Activated B cell treated with CpG ODN at 0.5 μM for 24 hours (primary cell): ENCODE measurements around the gene TMEM200A. TPM values are rescaled to one million over a fixed set of nuclear protein-coding genes. Genes with fewer than 3 reads are reported as not detected.

Experiments
- ATAC-seq: fragments of 200-7000 bp; cut with Tn5 transposase; one replicate; pipeline ENCODE4 v1.10.0; 2021; ENCODE audit warnings: low read depth, mild to moderate bottlenecking, moderate library complexity
- CTCF ChIA-PET: fragments of 350-600 bp; sonication (Branson Sonifier 250); formaldehyde crosslinking; loops from one replicate; lab custom pipeline; 2021; ENCODE audit warnings: antibody characterized with exemption; lab: Charles Lee
- POLR2A ChIA-PET: fragments of 350-600 bp; sonication (Branson Sonifier 250); formaldehyde crosslinking; loops from one replicate; lab custom pipeline; 2021; ENCODE audit warnings: antibody characterized with exemption; lab: Charles Lee
- DNase-seq: peaks from one replicate; pipeline ENCODE4 v3.0.0; 2022
- H3K27ac Mint-ChIP-seq: one replicate; pipeline ENCODE4 v1.8.0; 2020; ENCODE audit warnings: mixed read lengths
- H3K27me3 Mint-ChIP-seq: one replicate; pipeline ENCODE4 v1.8.0; 2021; ENCODE audit warnings: mixed read lengths
- H3K36me3 Mint-ChIP-seq: one replicate; pipeline ENCODE4 v1.8.0; 2021; ENCODE audit warnings: low read depth, mixed read lengths
- H3K4me1 Mint-ChIP-seq: one replicate; pipeline ENCODE4 v1.8.0; 2021; ENCODE audit warnings: mixed read lengths
- H3K4me3 Mint-ChIP-seq: one replicate; pipeline ENCODE4 v1.8.0; 2020; ENCODE audit warnings: mild to moderate bottlenecking, mixed read lengths
- H3K9me3 Mint-ChIP-seq: one replicate; pipeline ENCODE4 v1.8.0; 2020; ENCODE audit warnings: mixed read lengths
- intact Hi-C: fragments of 100-400 bp; cut with micrococcal nuclease; formaldehyde crosslinking; loops from one replicate; pipeline ENCODE4 v1.15.1; 2024
- total RNA-seq: library from RNA; stranded (reverse); gene quantifications from 2 replicates; pipeline ENCODE4 v1.2.3, GENCODE V29; 2022
- TF ChIP-seq, protein P1 (sequence below): fragments of 200-600 bp; IDR thresholded peaks from one replicate; pipeline ENCODE4 v1.8.0; 2022; ENCODE audit warnings: antibody characterized with exemption, mild to moderate bottlenecking

The TMEM200A gene
- total RNA-seq, 1 donor from 2014 or later, result 1.1 TPM

DNA sequence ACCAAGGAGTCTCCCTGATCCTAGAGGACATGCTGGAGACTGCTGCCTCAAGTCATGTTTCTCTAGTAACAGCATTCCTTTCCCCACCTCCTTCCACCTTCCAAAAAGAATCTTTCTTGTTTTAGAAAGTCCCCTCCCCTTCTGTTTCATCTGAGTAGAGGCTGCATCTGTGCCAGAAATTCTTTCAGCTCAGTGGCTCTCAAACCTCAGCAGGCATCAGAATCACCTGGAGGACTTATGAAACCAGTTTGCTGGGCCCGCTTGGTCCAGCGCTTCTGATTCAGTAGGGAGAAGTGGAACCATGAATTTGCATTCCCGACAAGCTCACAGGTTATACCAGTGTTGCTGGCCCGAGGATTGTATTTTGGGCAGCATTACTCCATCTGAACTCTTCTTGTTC is 55.1 kb downstream of the TMEM200A start:
- DNase-seq (no peak), ATAC-seq (no peak)
- peaks cover 3% of the 10 kb centered on the region for H3K27me3 Mint-ChIP-seq
- CTCF ChIA-PET, result interaction anchor here (0.7 kb wide), 1 partner anchor 275 kb away, joined by 3 read pairs; no protein-coding TSS in a partner anchor
- no peaks in the 10 kb centered on the region for H3K9me3 Mint-ChIP-seq
- no peaks in the 10 kb centered on the region for H3K36me3 Mint-ChIP-seq
- POLR2A ChIA-PET, result no interaction called here
- intact Hi-C loops, result no loop called here
- TF ChIP-seq, protein P1, sequence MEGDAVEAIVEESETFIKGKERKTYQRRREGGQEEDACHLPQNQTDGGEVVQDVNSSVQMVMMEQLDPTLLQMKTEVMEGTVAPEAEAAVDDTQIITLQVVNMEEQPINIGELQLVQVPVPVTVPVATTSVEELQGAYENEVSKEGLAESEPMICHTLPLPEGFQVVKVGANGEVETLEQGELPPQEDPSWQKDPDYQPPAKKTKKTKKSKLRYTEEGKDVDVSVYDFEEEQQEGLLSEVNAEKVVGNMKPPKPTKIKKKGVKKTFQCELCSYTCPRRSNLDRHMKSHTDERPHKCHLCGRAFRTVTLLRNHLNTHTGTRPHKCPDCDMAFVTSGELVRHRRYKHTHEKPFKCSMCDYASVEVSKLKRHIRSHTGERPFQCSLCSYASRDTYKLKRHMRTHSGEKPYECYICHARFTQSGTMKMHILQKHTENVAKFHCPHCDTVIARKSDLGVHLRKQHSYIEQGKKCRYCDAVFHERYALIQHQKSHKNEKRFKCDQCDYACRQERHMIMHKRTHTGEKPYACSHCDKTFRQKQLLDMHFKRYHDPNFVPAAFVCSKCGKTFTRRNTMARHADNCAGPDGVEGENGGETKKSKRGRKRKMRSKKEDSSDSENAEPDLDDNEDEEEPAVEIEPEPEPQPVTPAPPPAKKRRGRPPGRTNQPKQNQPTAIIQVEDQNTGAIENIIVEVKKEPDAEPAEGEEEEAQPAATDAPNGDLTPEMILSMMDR, result no peak
- H3K4me3 Mint-ChIP-seq, result no peak overlapping the region
- H3K27ac Mint-ChIP-seq, result no peak overlapping the region
- H3K4me1 Mint-ChIP-seq, result no peaks in the 10 kb centered on the region

DNA sequence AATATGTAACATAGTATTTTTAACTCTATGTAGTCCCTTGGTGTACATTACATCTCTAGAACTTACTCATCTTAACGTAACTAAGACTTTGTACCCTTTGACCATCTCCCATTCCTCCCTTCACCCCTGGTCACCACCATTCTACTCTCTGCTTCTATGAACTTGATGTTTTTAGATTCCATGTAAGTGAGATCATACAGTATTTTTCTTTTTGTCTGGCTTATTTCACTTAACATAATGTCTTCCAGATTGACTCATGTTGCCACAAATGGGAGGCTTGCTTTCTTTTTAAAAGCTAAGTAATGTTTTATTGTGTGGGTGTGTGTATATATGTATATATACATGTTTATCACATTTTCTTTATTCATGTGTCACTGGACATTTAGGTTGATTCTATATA is 55.8 kb downstream of the TMEM200A start:
- POLR2A ChIA-PET, result no interaction called here
- ATAC-seq, result no peak

DNA sequence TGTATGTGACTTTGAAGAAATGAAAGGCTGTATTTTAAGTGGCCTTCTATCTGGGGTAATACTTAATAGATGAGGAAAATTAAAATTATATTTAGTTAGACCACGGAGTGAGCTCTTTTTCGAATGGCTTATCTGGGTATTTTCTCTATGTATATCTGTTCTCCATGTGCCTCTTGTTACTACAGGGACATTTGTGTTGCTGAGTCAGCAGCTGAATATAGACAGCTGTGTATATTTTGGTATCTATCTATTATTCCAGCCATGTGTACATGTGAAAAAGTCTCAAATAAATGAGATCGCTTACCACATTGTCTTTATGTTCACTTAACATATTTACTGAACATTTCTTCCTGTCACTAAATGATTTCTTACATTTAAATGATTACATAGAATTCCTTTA is 57.2 kb downstream of the TMEM200A start:
- Mint-ChIP-seq H3K36me3 (no peaks in the 10 kb centered on the region), H3K9me3 (no peaks in the 10 kb centered on the region), H3K27me3 (peaks cover 3% of the 10 kb centered on the region), H3K4me1 (no peaks in the 10 kb centered on the region), H3K27ac (no peak overlapping the region), H3K4me3 (no peak overlapping the region)
- CTCF ChIA-PET, result no interaction called here
- TF ChIP-seq, protein P1, result no peak
- POLR2A ChIA-PET, result no interaction called here
- ATAC-seq (no peak), DNase-seq (no peak)
- intact Hi-C loops, result no loop called here

More for the DNA sequence above, 55.8 kb downstream of the TMEM200A start:
- TF ChIP-seq, protein P1, result no peak
- no peak overlapping the region for H3K27ac Mint-ChIP-seq
- DNase-seq, result no peak
- CTCF ChIA-PET, result no interaction called here
- peaks cover 3% of the 10 kb centered on the region for H3K27me3 Mint-ChIP-seq
- H3K4me3 Mint-ChIP-seq, result no peak overlapping the region
- H3K9me3 Mint-ChIP-seq, result no peaks in the 10 kb centered on the region
- intact Hi-C loops, result no loop called here
- H3K36me3 Mint-ChIP-seq, result no peaks in the 10 kb centered on the region
- no peaks in the 10 kb centered on the region for H3K4me1 Mint-ChIP-seq

DNA sequence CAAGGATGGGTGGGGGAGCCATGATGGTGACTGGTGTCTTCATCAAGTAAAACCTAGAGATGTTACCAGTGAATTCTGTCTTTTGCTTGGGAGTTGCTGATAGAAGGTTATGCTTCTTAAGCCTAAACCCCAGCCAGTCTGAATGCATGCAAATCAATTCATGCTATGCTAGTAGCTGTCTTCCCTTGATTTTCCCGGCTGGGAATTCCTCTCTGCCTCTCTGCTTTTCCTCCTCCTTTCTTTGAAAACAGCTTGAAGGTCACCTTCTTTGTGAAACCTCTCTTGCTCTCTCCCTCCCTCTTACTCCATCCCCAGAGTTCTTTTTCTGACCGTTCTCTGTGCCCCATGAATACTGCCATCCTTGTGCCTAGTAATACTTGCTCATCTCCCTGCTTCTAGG is 58.9 kb downstream of the TMEM200A start:
- H3K36me3 Mint-ChIP-seq, result no peaks in the 10 kb centered on the region

DNA sequence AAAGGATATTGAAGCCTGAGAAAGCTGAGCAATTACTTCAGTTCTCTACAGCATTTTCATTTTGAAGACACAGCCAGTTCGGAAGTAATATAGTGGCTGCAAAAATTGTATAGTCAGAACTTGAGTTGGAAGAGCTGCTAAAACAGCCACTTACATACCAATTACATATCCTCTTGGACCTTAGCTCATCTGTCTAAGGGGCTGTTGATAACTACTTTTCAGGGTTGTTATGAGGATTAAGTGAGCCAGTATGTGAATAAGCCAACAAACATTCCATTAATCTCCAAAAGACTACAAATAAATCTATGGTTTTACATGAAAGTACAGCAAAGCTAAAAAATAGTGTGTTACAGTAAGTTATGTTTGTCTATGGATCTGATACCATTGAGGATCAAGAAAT is 59.7 kb downstream of the TMEM200A start:
- Mint-ChIP-seq H3K4me3 (no peak overlapping the region), H3K36me3 (no peaks in the 10 kb centered on the region)
- ATAC-seq, result no peak

More for the DNA sequence above, 58.9 kb downstream of the TMEM200A start:
- no peak overlapping the region for H3K27ac Mint-ChIP-seq
- intact Hi-C loops, result no loop called here
- no peak for ATAC-seq
- H3K4me1 Mint-ChIP-seq, result no peaks in the 10 kb centered on the region
- TF ChIP-seq, protein P1, result no peak
- DNase-seq, result no peak
- no peaks in the 10 kb centered on the region for H3K9me3 Mint-ChIP-seq
- peaks cover 3% of the 10 kb centered on the region for H3K27me3 Mint-ChIP-seq
- no peak overlapping the region for H3K4me3 Mint-ChIP-seq
- POLR2A ChIA-PET, result no interaction called here
- CTCF ChIA-PET, result no interaction called here

More for the DNA sequence above, 59.7 kb downstream of the TMEM200A start:
- Mint-ChIP-seq H3K9me3 (no peaks in the 10 kb centered on the region), H3K27ac (no peak overlapping the region), H3K27me3 (peaks cover 3% of the 10 kb centered on the region), H3K4me1 (no peaks in the 10 kb centered on the region)
- ChIA-PET POLR2A (no interaction called here), CTCF (no interaction called here)
- TF ChIP-seq, protein P1, result no peak
- intact Hi-C loops, result no loop called here
- DNase-seq, result no peak
